Astrocyte (in vitro differentiated cells and primary cell): ENCODE measurements around the gene PLEKHM3. TPM values are rescaled to one million over a fixed set of nuclear protein-coding genes. Genes with fewer than 3 reads are reported as not detected.

ENCODE experiments used
- DNase-seq: peaks from one replicate; pipeline ENCODE4 v3.0.0-alpha.2; 2010; ENCODE audit warnings: low read depth
- FAIRE-seq: peaks from 2 replicates; lab custom pipeline; 2011; peaks lifted over from hg19 to GRCh38; lab: Jason Lieb, UNC
- H2AFZ ChIP-seq: 2 replicates; pipeline ENCODE4 v1.6.0; 2012; ENCODE audit warnings: low read depth, low read length, inconsistent platforms
- H3K27ac ChIP-seq: 2 replicates; pipeline ENCODE4 v1.5.1; 2011; ENCODE audit warnings: low read depth, low read length, inconsistent platforms
- H3K27me3 ChIP-seq: 2 replicates; pipeline ENCODE4 v1.6.0; 2011; ENCODE audit warnings: low read length, inconsistent platforms; ENCODE audit not compliant: insufficient read depth
- H3K36me3 ChIP-seq: 2 replicates; pipeline ENCODE4 v1.5.1; 2011; ENCODE audit warnings: low read length, inconsistent platforms; ENCODE audit not compliant: insufficient read depth
- H3K4me1 ChIP-seq: 2 replicates; pipeline ENCODE4 v1.5.1; 2011; ENCODE audit warnings: low read length, inconsistent platforms; ENCODE audit not compliant: insufficient read depth
- H3K4me2 ChIP-seq: 2 replicates; pipeline ENCODE4 v1.6.0; 2012; ENCODE audit warnings: low read length, inconsistent platforms
- H3K4me3 ChIP-seq: 2 replicates; pipeline ENCODE4 v1.5.1; 2011; ENCODE audit warnings: low read depth, mild to moderate bottlenecking, low read length, inconsistent platforms; ENCODE audit not compliant: insufficient read depth
- H3K79me2 ChIP-seq: 2 replicates; pipeline ENCODE4 v1.6.0; 2012; ENCODE audit warnings: mild to moderate bottlenecking, low read length, inconsistent platforms; ENCODE audit not compliant: insufficient read depth
- H3K9ac ChIP-seq: 2 replicates; pipeline ENCODE4 v1.6.0; 2012; ENCODE audit warnings: mild to moderate bottlenecking, low read length, inconsistent platforms
- H3K9me3 ChIP-seq: 2 replicates; pipeline ENCODE4 v1.5.1; 2012; ENCODE audit warnings: low read depth, mild to moderate bottlenecking, low read length, inconsistent platforms; ENCODE audit not compliant: insufficient read depth
- H4K20me1 ChIP-seq: 2 replicates; pipeline ENCODE4 v1.6.0; 2012; ENCODE audit warnings: low read length, inconsistent platforms; ENCODE audit not compliant: insufficient read depth
- H3K27ac Mint-ChIP-seq: one replicate; pipeline ENCODE4 v1.8.0; 2021; ENCODE audit warnings: mild to moderate bottlenecking, mixed read lengths; ENCODE audit not compliant: unreplicated experiment
- H3K27me3 Mint-ChIP-seq: one replicate; pipeline ENCODE4 v1.8.0; 2021; ENCODE audit warnings: low read depth, mixed read lengths; ENCODE audit not compliant: unreplicated experiment
- H3K36me3 Mint-ChIP-seq: one replicate; pipeline ENCODE4 v1.8.0; 2021; ENCODE audit warnings: low read depth, mixed read lengths; ENCODE audit not compliant: unreplicated experiment
- H3K4me1 Mint-ChIP-seq: one replicate; pipeline ENCODE4 v1.8.0; 2021; ENCODE audit warnings: low read depth, mixed read lengths; ENCODE audit not compliant: unreplicated experiment
- H3K4me3 Mint-ChIP-seq: one replicate; pipeline ENCODE4 v1.8.0; 2021; ENCODE audit warnings: mild to moderate bottlenecking, moderate library complexity, mixed read lengths; ENCODE audit not compliant: unreplicated experiment
- H3K9me3 Mint-ChIP-seq: one replicate; pipeline ENCODE4 v1.8.0; 2021; ENCODE audit warnings: mild to moderate bottlenecking, mixed read lengths; ENCODE audit not compliant: unreplicated experiment
- EZH2 ChIP-seq: IDR thresholded peaks from 2 replicates; pipeline ENCODE4 v1.6.1; 2012; ENCODE audit warnings: mild to moderate bottlenecking, low read length, inconsistent platforms; ENCODE audit not compliant: insufficient read depth
- total RNA-seq: library from RNA; stranded (reverse); gene quantifications from 2 replicates; pipeline ENCODE4 v1.2.1, GENCODE V29; 2021
- TF ChIP-seq, protein P1 (sequence below): IDR thresholded peaks from 2 replicates; pipeline ENCODE4 v1.5.1; 2011; ENCODE audit warnings: low read depth, mild to moderate bottlenecking, inconsistent platforms, low read length, moderate library complexity; ENCODE audit not compliant: insufficient read depth

The PLEKHM3 gene
- total RNA-seq, 1 donor from 2014 or later = 9.1 TPM

- no peak overlapping the region for H3K4me2 ChIP-seq
- H3K27ac Mint-ChIP-seq = no peak overlapping the region
- peaks cover 4% of the 10 kb centered on the region for H3K27me3 Mint-ChIP-seq
- H3K27ac ChIP-seq = no peak overlapping the region
- H3K4me1 ChIP-seq = no peaks in the 10 kb centered on the region
- H3K9me3 Mint-ChIP-seq = peaks cover 3% of the 10 kb centered on the region
- no peak for DNase-seq
- H3K79me2 ChIP-seq = no peaks in the 10 kb centered on the region
- no peaks in the 10 kb centered on the region for H3K36me3 ChIP-seq
- no peaks in the 10 kb centered on the region for H4K20me1 ChIP-seq
- no peak overlapping the region for H2AFZ ChIP-seq
- H3K4me3 ChIP-seq = no peak overlapping the region
- no peaks in the 10 kb centered on the region for H3K9me3 ChIP-seq
- no peak overlapping the region for H3K9ac ChIP-seq
- FAIRE-seq = no peak
- TF ChIP-seq EZH2 = no peak
- TF ChIP-seq, protein P1, sequence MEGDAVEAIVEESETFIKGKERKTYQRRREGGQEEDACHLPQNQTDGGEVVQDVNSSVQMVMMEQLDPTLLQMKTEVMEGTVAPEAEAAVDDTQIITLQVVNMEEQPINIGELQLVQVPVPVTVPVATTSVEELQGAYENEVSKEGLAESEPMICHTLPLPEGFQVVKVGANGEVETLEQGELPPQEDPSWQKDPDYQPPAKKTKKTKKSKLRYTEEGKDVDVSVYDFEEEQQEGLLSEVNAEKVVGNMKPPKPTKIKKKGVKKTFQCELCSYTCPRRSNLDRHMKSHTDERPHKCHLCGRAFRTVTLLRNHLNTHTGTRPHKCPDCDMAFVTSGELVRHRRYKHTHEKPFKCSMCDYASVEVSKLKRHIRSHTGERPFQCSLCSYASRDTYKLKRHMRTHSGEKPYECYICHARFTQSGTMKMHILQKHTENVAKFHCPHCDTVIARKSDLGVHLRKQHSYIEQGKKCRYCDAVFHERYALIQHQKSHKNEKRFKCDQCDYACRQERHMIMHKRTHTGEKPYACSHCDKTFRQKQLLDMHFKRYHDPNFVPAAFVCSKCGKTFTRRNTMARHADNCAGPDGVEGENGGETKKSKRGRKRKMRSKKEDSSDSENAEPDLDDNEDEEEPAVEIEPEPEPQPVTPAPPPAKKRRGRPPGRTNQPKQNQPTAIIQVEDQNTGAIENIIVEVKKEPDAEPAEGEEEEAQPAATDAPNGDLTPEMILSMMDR = no peak
- no peaks in the 10 kb centered on the region for H3K27me3 ChIP-seq
- peaks cover 7% of the 10 kb centered on the region for H3K4me1 Mint-ChIP-seq
- H3K36me3 Mint-ChIP-seq = peaks cover 1% of the 10 kb centered on the region
- no peak overlapping the region for H3K4me3 Mint-ChIP-seq
Measured at GRCh38 chr2:207816546-207816945, 208.8 kb downstream of the PLEKHM3 start.

- H3K9me3 Mint-ChIP-seq = peaks cover 3% of the 10 kb centered on the region
- Histone ChIP-seq H3K4me1 (peaks cover 4% of the 10 kb centered on the region), H3K4me3 (no peak overlapping the region), H3K9me3 (no peaks in the 10 kb centered on the region), H2AFZ (no peak overlapping the region), H3K4me2 (no peak overlapping the region), H3K27ac (no peak overlapping the region), H3K36me3 (no peaks in the 10 kb centered on the region), H3K79me2 (no peaks in the 10 kb centered on the region), H4K20me1 (no peaks in the 10 kb centered on the region), H3K9ac (no peak overlapping the region), H3K27me3 (no peaks in the 10 kb centered on the region)
- H3K36me3 Mint-ChIP-seq = peaks cover 1% of the 10 kb centered on the region
- no peak for DNase-seq
- H3K4me1 Mint-ChIP-seq = peaks cover 12% of the 10 kb centered on the region
- no peak for FAIRE-seq
- H3K27me3 Mint-ChIP-seq = peaks cover 4% of the 10 kb centered on the region
- H3K4me3 Mint-ChIP-seq = no peak overlapping the region
- TF ChIP-seq EZH2 = no peak
- TF ChIP-seq, protein P1 = no peak
- no peak overlapping the region for H3K27ac Mint-ChIP-seq
Measured at GRCh38 chr2:207815254-207815653, 210.1 kb downstream of the PLEKHM3 start.

GRCh38 chr2:207813942-207814341, 211.4 kb downstream of the PLEKHM3 start:
- no peaks in the 10 kb centered on the region for H3K36me3 ChIP-seq
- no peaks in the 10 kb centered on the region for H4K20me1 ChIP-seq
- H3K9me3 ChIP-seq = no peaks in the 10 kb centered on the region
- Mint-ChIP-seq H3K4me3 (no peak overlapping the region), H3K27ac (peak overlapping the region; percentile 53), H3K4me1 (peaks cover 17% of the 10 kb centered on the region), H3K36me3 (peaks cover 1% of the 10 kb centered on the region), H3K9me3 (peaks cover 3% of the 10 kb centered on the region), H3K27me3 (peaks cover 4% of the 10 kb centered on the region)
- DNase-seq (no peak), FAIRE-seq (no peak)
- peaks cover 4% of the 10 kb centered on the region for H3K4me1 ChIP-seq
- H3K4me2 ChIP-seq = no peak overlapping the region
- H3K27ac ChIP-seq = no peak overlapping the region
- TF ChIP-seq EZH2 = no peak
- TF ChIP-seq, protein P1 = no peak
- no peak overlapping the region for H3K9ac ChIP-seq
- no peak overlapping the region for H3K4me3 ChIP-seq
- H3K27me3 ChIP-seq = no peaks in the 10 kb centered on the region
- no peaks in the 10 kb centered on the region for H3K79me2 ChIP-seq
- H2AFZ ChIP-seq = no peak overlapping the region
